Measurements from ENCODE around the gene FLAD1.
"Not testable (repeated sequence)": the region's sequence is repeated elsewhere in the genome, so short reads cannot be mapped to it uniquely, and the experiment has no call there.

Gene FLAD1

GRCh38 chr1:154988058-154988954, 5.2 kb downstream of the FLAD1 start:
- DNase-seq (ENCODE audit: low read depth in 2 of 3, low spot score in 2 of 3), result no peak

GRCh38 chr1:154989195-154989860, 6.2 kb downstream of the FLAD1 start:
- DNase-seq (ENCODE audit: low read depth in 2 of 3, low spot score in 2 of 3), result no peak

- no peak for DNase-seq (ENCODE audit: low read depth in 2 of 3, low spot score in 2 of 3)
These were observed 7.1 kb downstream of the FLAD1 start for GRCh38 chr1:154990276-154990675.

GRCh38 chr1:154992721-154993571, 9.8 kb downstream of the FLAD1 start:
- DNase-seq (ENCODE audit: low read depth in 2 of 3, low spot score in 2 of 3), result no peak

GRCh38 chr1:154993572-154994268, 10.6 kb downstream of the FLAD1 start, which contains the start of gene LENEP:
Gene LENEP (plus strand): TSS chr1:154993586. CDS start chr1:154993608, 22 bp downstream.
- no peak for DNase-seq (ENCODE audit: low read depth in 2 of 3, low spot score in 2 of 3)

- no peak for DNase-seq (ENCODE audit: low read depth in 2 of 3, low spot score in 2 of 3)
These were observed 11.1 kb downstream of the FLAD1 start for GRCh38 chr1:154994269-154994587.

GRCh38 chr1:154994591-154994990, 11.4 kb downstream of the FLAD1 start:
- no peak for DNase-seq (ENCODE audit: low read depth in 2 of 3, low spot score in 2 of 3)

GRCh38 chr1:154995301-154995983, 12.3 kb downstream of the FLAD1 start:
- not testable (repeated sequence) for DNase-seq (ENCODE audit: low read depth in 2 of 3, low spot score in 2 of 3)

GRCh38 chr1:154996966-154997701, 14.0 kb downstream of the FLAD1 start:
- DNase-seq (ENCODE audit: low read depth in 2 of 3, low spot score in 2 of 3), result no peak

GRCh38 chr1:154998201-154998780, 15.1 kb downstream of the FLAD1 start:
- DNase-seq (ENCODE audit: low read depth in 2 of 3, low spot score in 2 of 3), result no peak

GRCh38 chr1:154998818-154999570, 15.8 kb downstream of the FLAD1 start:
- DNase-seq (ENCODE audit: low read depth in 2 of 3, low spot score in 2 of 3), result peak; percentile 65 to 76 (median 70)

GRCh38 chr1:154999571-155000410, 16.6 kb downstream of the FLAD1 start:
- DNase-seq (ENCODE audit: low read depth in 2 of 3, low spot score in 2 of 3), result peak in 2 of 3 experiments; percentile 46 to 67

- DNase-seq (ENCODE audit: low read depth in 2 of 3, low spot score in 2 of 3), result no peak
These were observed 17.2 kb downstream of the FLAD1 start for GRCh38 chr1:155000411-155000725.

- DNase-seq (ENCODE audit: low read depth in 2 of 3, low spot score in 2 of 3), result peak; percentile 66 to 81 (median 79)
These were observed 17.7 kb downstream of the FLAD1 start for GRCh38 chr1:155000726-155001424.

- peak in 1 of 3 experiments; percentile 41 for DNase-seq (ENCODE audit: low read depth in 2 of 3, low spot score in 2 of 3)
These were observed 18.2 kb downstream of the FLAD1 start for GRCh38 chr1:155001425-155001674.

GRCh38 chr1:155001675-155002463, 18.7 kb downstream of the FLAD1 start:
- DNase-seq (ENCODE audit: low read depth in 2 of 3, low spot score in 2 of 3), result peak; percentile 92 to 95 (median 93)

Measured in activated CD8-positive, alpha-beta memory T cell treated with anti-CD3 and anti-CD28 coated beads for 48 hours (primary cell).